Vagina (tissue), 2 donors: ENCODE data around the gene RNMT. TPM values are rescaled to one million over a fixed set of nuclear protein-coding genes. Genes with fewer than 3 reads are reported as not detected.

ENCODE experiments used
- DNase-seq, 2 donors: peaks; one replicate each; pipeline ENCODE4 v3.0.0-alpha.2; 2017; ENCODE audit errors: extremely low spot score in 2 of 2
- H3K27ac ChIP-seq: fragments of 200-600 bp; sonication (generic); one replicate; pipeline ENCODE4 v1.5.1; 2019
- H3K27me3 ChIP-seq: fragments of 200-600 bp; sonication (generic); one replicate; pipeline ENCODE4 v1.5.1; 2019
- H3K36me3 ChIP-seq, 2 donors: fragments of 200-600 bp; sonication (generic); one replicate each; pipeline ENCODE4 v1.5.1; 2017 to 2019
- H3K4me1 ChIP-seq: fragments of 200-600 bp; sonication (generic); one replicate; pipeline ENCODE4 v1.5.1; 2019
- H3K4me3 ChIP-seq, 2 donors: fragments of 200-600 bp; sonication (generic); 1 replicate in 1 of 2; 2 replicates in 1 of 2; pipeline ENCODE4 v1.5.1; 2016 to 2019
- H3K9me3 ChIP-seq: fragments of 200-600 bp; sonication (generic); one replicate; pipeline ENCODE4 v1.5.1; 2019
- POLR2A ChIP-seq, 2 donors: fragments of 450-650 bp; IDR thresholded peaks; one replicate each; pipeline ENCODE4 v1.6.1; 2017; ENCODE audit warnings: antibody characterized with exemption in 2 of 2, mild to moderate bottlenecking in 2 of 2, moderate library complexity in 2 of 2
- POLR2AphosphoS5 ChIP-seq, 2 donors: sonication (generic); formaldehyde crosslinking; IDR thresholded peaks; one replicate each; pipeline ENCODE4 v1.9.0; 2017; ENCODE audit warnings: antibody characterized with exemption in 2 of 2, mild to moderate bottlenecking in 2 of 2, low read depth in 1 of 2; ENCODE audit not compliant: insufficient read depth in 1 of 2
- intact Hi-C: fragments of 100-400 bp; cut with DNase I; formaldehyde crosslinking; loops from one replicate; pipeline ENCODE4 v1.15.1; 2023
- total RNA-seq: library from RNA; depleted of rRNA; stranded (reverse); fragments of >200 nt; gene quantifications from one replicate; pipeline ENCODE4 v1.2.3, GENCODE V29; 2016
- TF ChIP-seq, protein P1 (sequence below), 3 experiments: fragments of 450-650 bp in 2 of 3; fragments of 200-600 bp in 1 of 3; sonication (generic) in 1 of 3; IDR thresholded peaks; one replicate each; pipeline ENCODE4 v1.5.1; 2017 to 2019; ENCODE audit warnings: antibody characterized with exemption in 3 of 3, mild to moderate bottlenecking in 2 of 3, moderate library complexity in 2 of 3

Gene RNMT
- total RNA-seq, 1 donor from 2014 or later: 12.8 TPM

DNA sequence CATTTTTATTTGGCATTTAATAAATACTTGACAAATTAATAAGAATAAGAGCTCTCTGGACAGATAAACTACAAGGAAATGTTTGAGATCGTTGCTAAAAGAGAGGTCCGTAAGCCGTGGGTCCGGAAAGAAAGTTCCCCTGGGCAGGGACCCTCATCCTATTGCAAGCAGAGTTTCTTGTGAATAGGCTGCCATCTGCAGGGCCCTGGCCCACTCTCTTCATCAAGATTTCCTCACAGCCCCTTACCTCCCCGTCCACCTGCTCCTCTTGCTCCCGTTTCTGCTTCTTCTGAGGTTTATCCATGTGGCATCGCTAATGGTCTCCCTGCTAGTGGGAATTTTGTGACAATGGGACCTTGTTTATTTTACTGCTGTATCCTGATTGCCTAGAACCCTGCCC lies 67.3 kb downstream of the RNMT start:
- Histone ChIP-seq H3K9me3 (no peaks in the 10 kb centered on the region), H3K4me1 (no peaks in the 10 kb centered on the region), H3K27ac (no peak overlapping the region), H3K4me3 (no peak overlapping the region), H3K36me3 (no peaks in the 10 kb centered on the region), H3K27me3 (no peaks in the 10 kb centered on the region)
- DNase-seq: no peak
- TF ChIP-seq POLR2A (IDR thresholded peaks at IDR 0.05): no peak
- TF ChIP-seq POLR2AphosphoS5 (IDR thresholded peaks at IDR 0.05; ENCODE audit: insufficient read depth in 1 of 2, low read depth in 1 of 2): no peak
- TF ChIP-seq, protein P1, sequence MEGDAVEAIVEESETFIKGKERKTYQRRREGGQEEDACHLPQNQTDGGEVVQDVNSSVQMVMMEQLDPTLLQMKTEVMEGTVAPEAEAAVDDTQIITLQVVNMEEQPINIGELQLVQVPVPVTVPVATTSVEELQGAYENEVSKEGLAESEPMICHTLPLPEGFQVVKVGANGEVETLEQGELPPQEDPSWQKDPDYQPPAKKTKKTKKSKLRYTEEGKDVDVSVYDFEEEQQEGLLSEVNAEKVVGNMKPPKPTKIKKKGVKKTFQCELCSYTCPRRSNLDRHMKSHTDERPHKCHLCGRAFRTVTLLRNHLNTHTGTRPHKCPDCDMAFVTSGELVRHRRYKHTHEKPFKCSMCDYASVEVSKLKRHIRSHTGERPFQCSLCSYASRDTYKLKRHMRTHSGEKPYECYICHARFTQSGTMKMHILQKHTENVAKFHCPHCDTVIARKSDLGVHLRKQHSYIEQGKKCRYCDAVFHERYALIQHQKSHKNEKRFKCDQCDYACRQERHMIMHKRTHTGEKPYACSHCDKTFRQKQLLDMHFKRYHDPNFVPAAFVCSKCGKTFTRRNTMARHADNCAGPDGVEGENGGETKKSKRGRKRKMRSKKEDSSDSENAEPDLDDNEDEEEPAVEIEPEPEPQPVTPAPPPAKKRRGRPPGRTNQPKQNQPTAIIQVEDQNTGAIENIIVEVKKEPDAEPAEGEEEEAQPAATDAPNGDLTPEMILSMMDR (IDR thresholded peaks at IDR 0.05): no peak
- intact Hi-C loops: no loop called here

- H3K4me3 ChIP-seq: no peak overlapping the region
- H3K27ac ChIP-seq: no peak overlapping the region
- intact Hi-C loops: no loop called here
- DNase-seq: no peak
- H3K4me1 ChIP-seq: peaks cover 8% of the 10 kb centered on the region
- no peaks in the 10 kb centered on the region for H3K36me3 ChIP-seq
- no peaks in the 10 kb centered on the region for H3K27me3 ChIP-seq
- TF ChIP-seq, protein P1 (IDR thresholded peaks at IDR 0.05): no peak
- TF ChIP-seq POLR2AphosphoS5 (IDR thresholded peaks at IDR 0.05; ENCODE audit: insufficient read depth in 1 of 2, low read depth in 1 of 2) (no peak), POLR2A (IDR thresholded peaks at IDR 0.05) (no peak)
- no peaks in the 10 kb centered on the region for H3K9me3 ChIP-seq
These were observed 70.0 kb downstream of the RNMT start for GRCh38 chr18:13796515-13796914.

DNA sequence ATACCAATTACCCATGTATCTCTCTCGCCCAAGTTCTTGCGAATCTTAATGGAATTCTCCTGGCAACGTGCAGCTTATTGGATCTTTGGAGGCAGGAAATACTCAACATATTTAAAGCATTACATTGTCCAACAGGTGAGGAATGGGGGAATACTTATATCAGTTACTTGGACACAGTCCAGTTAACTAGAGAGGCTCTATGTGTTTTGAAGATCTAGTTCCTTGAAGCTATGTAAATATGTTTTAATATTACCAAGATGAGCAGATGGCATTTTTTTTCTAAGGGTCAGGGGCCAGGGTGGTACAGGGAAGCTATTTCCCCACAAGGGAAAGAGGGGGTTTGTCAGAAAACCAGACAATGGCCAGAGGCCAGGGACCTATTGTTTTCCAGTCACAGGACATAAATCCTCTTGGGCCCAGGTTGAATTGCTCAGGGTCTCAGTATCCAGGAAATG lies 70.7 kb downstream of the RNMT start:
- H3K4me3 ChIP-seq: no peak overlapping the region
- intact Hi-C loops: no loop called here
- no peak for TF ChIP-seq POLR2AphosphoS5 (IDR thresholded peaks at IDR 0.05; ENCODE audit: insufficient read depth in 1 of 2, low read depth in 1 of 2)
- TF ChIP-seq, protein P1 (IDR thresholded peaks at IDR 0.05): no peak
- no peak for TF ChIP-seq POLR2A (IDR thresholded peaks at IDR 0.05)

GRCh38 chr18:13799396-13799795 lies 72.9 kb downstream of the RNMT start:
- no peak for TF ChIP-seq POLR2AphosphoS5 (IDR thresholded peaks at IDR 0.05; ENCODE audit: insufficient read depth in 1 of 2, low read depth in 1 of 2)
- TF ChIP-seq, protein P1 (IDR thresholded peaks at IDR 0.05): no peak
- no peak for TF ChIP-seq POLR2A (IDR thresholded peaks at IDR 0.05)
- no peaks in the 10 kb centered on the region for H3K27me3 ChIP-seq

More for the DNA sequence above, 70.7 kb downstream of the RNMT start:
- Histone ChIP-seq H3K4me1 (peaks cover 8% of the 10 kb centered on the region), H3K27me3 (no peaks in the 10 kb centered on the region), H3K9me3 (no peaks in the 10 kb centered on the region), H3K27ac (no peak overlapping the region), H3K36me3 (no peaks in the 10 kb centered on the region)
- no peak for DNase-seq

GRCh38 chr18:13800505-13801259 lies 74.2 kb downstream of the RNMT start:
- Histone ChIP-seq H3K9me3 (no peaks in the 10 kb centered on the region), H3K27ac (no peak overlapping the region), H3K36me3 (no peaks in the 10 kb centered on the region), H3K4me1 (peaks cover 8% of the 10 kb centered on the region), H3K27me3 (no peaks in the 10 kb centered on the region), H3K4me3 (peak overlapping the region; percentile 14 to 18)
- TF ChIP-seq POLR2A (IDR thresholded peaks at IDR 0.05) (no peak), POLR2AphosphoS5 (IDR thresholded peaks at IDR 0.05; ENCODE audit: insufficient read depth in 1 of 2, low read depth in 1 of 2) (no peak)
- TF ChIP-seq, protein P1 (IDR thresholded peaks at IDR 0.05): no peak
- intact Hi-C loops: no loop called here
- no peak for DNase-seq

More at GRCh38 chr18:13799396-13799795, 72.9 kb downstream of the RNMT start:
- H3K27ac ChIP-seq: no peak overlapping the region
- DNase-seq: no peak
- intact Hi-C loops: no loop called here
- no peaks in the 10 kb centered on the region for H3K9me3 ChIP-seq
- peaks cover 8% of the 10 kb centered on the region for H3K4me1 ChIP-seq
- no peaks in the 10 kb centered on the region for H3K36me3 ChIP-seq
- H3K4me3 ChIP-seq: no peak overlapping the region
